ENCODE data around the gene ZNF581.

ZNF581 gene

GRCh38 chr19:55644842-55645511 lies 1.5 kb downstream of the ZNF581 start:
- peaks cover 38% of the 10 kb centered on the region for H3K4me1 ChIP-seq (ENCODE audit: low read length)
- TF ChIP-seq CTCF (IDR thresholded peaks at IDR 0.05; ENCODE audit: low read depth, low read length) (no peak), EZH2phosphoT487 (IDR thresholded peaks at IDR 0.05; ENCODE audit: low read depth) (no peak)
- peak overlapping the region; percentile 86 for H3K4me3 ChIP-seq (ENCODE audit: low read length)
- H3K27me3 ChIP-seq (ENCODE audit: low read depth, low read length): no peaks in the 10 kb centered on the region
- peak overlapping the region; percentile 92 for H3K9ac ChIP-seq (ENCODE audit: low read length)
- H3K9me3 ChIP-seq (ENCODE audit: insufficient read depth, low read length): no peaks in the 10 kb centered on the region
- peaks cover 10% of the 10 kb centered on the region for H3K36me3 ChIP-seq (replicated peaks; ENCODE audit: low read depth, low read length)
- H3K4me2 ChIP-seq (ENCODE audit: low read length): peak overlapping the region; percentile 84
- peaks cover 74% of the 10 kb centered on the region for H3K79me2 ChIP-seq (ENCODE audit: low read length)
- no peaks in the 10 kb centered on the region for H4K20me1 ChIP-seq (ENCODE audit: insufficient read depth, low read length)
- peak overlapping the region; percentile 84; the same call in 1 of the 2 replicates for H3K27ac ChIP-seq (ENCODE audit: low read length)
- no peak overlapping the region for H2AFZ ChIP-seq (ENCODE audit: low read depth, low read length)

GRCh38 chr19:55645512-55645881 lies 2.0 kb downstream of the ZNF581 start:
- peaks cover 33% of the 10 kb centered on the region for H3K4me1 ChIP-seq (ENCODE audit: low read length)
- no peak overlapping the region for H3K27ac ChIP-seq (ENCODE audit: low read length)
- H3K36me3 ChIP-seq (replicated peaks; ENCODE audit: low read depth, low read length): peaks cover 10% of the 10 kb centered on the region

GRCh38 chr19:55646889-55647731 lies 3.7 kb downstream of the ZNF581 start:
- Histone ChIP-seq H3K27ac (ENCODE audit: low read length) (peak overlapping the region; percentile 63), H3K79me2 (ENCODE audit: low read length) (peaks cover 58% of the 10 kb centered on the region)

More at GRCh38 chr19:55645512-55645881, 2.0 kb downstream of the ZNF581 start:
- Histone ChIP-seq H3K4me3 (ENCODE audit: low read length) (peak overlapping the region; percentile 86; the same call in 1 of the 2 replicates), H3K27me3 (ENCODE audit: low read depth, low read length) (no peaks in the 10 kb centered on the region), H3K9ac (ENCODE audit: low read length) (no peak overlapping the region), H3K9me3 (ENCODE audit: insufficient read depth, low read length) (no peaks in the 10 kb centered on the region), H3K79me2 (ENCODE audit: low read length) (peaks cover 69% of the 10 kb centered on the region), H2AFZ (ENCODE audit: low read depth, low read length) (no peak overlapping the region), H4K20me1 (ENCODE audit: insufficient read depth, low read length) (no peaks in the 10 kb centered on the region), H3K4me2 (ENCODE audit: low read length) (peak overlapping the region; percentile 84)
- TF ChIP-seq EZH2phosphoT487 (IDR thresholded peaks at IDR 0.05; ENCODE audit: low read depth): no peak
- TF ChIP-seq CTCF (IDR thresholded peaks at IDR 0.05; ENCODE audit: low read depth, low read length): no peak

More at GRCh38 chr19:55646889-55647731, 3.7 kb downstream of the ZNF581 start:
- TF ChIP-seq EZH2phosphoT487 (IDR thresholded peaks at IDR 0.05; ENCODE audit: low read depth) (no peak), CTCF (IDR thresholded peaks at IDR 0.05; ENCODE audit: low read depth, low read length) (no peak)
- H3K9ac ChIP-seq (ENCODE audit: low read length): peak overlapping the region; percentile 91
- peak overlapping the region; percentile 91 for H3K4me2 ChIP-seq (ENCODE audit: low read length)
- H3K9me3 ChIP-seq (ENCODE audit: insufficient read depth, low read length): no peaks in the 10 kb centered on the region
- no peaks in the 10 kb centered on the region for H3K27me3 ChIP-seq (ENCODE audit: low read depth, low read length)
- H3K4me3 ChIP-seq (ENCODE audit: low read length): peak overlapping the region; percentile 83
- peak overlapping the region; percentile 52; the same call in 1 of the 2 replicates for H2AFZ ChIP-seq (ENCODE audit: low read depth, low read length)
- H3K4me1 ChIP-seq (ENCODE audit: low read length): peaks cover 32% of the 10 kb centered on the region
- peaks cover 10% of the 10 kb centered on the region for H3K36me3 ChIP-seq (replicated peaks; ENCODE audit: low read depth, low read length)
- no peaks in the 10 kb centered on the region for H4K20me1 ChIP-seq (ENCODE audit: insufficient read depth, low read length)

Data from OCI-LY3 (cell line).